ENCODE measurements around the gene PPP1R9B. TPM values are rescaled to one million over a fixed set of nuclear protein-coding genes. Genes with fewer than 3 reads are reported as not detected.

PPP1R9B gene
- total RNA-seq, 2 experiments from 2014 or later = 136 to 137 TPM

DNA sequence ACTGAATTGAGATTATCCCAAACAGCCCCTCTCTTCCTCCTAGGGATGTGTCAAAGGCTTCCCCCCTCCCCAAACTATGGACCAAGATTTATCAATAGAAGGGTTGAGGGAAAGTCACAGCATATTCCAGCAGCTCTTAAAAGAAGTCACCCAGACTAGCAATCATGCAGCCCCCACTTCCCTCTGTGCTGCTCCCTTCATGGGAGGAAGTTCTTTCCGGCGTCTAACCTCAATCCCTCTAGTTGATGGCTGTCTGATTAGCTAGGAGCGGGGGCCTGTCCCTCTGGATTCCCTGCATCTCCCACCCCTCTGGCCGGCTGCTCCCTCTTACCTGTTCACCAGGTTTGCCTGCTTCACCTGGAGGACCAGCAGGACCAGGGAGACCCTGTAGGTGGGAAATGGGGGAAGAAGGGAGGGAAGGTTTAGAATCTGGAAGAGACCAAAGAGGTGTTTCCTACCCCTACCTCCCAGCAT, 41.7 kb upstream of the PPP1R9B start:
- ChIA-PET POLR2A (no interaction called here), CTCF (no interaction called here)
- DNase-seq = no peak
- no peaks in the 10 kb centered on the region for H3K4me1 Mint-ChIP-seq
- H3K27ac Mint-ChIP-seq = no peak overlapping the region
- peaks cover 3% of the 10 kb centered on the region for H3K27me3 Mint-ChIP-seq
- H3K4me3 Mint-ChIP-seq = no peak overlapping the region
- no peaks in the 10 kb centered on the region for H3K36me3 Mint-ChIP-seq (ENCODE audit: low read depth)
- no peaks in the 10 kb centered on the region for H3K9me3 Mint-ChIP-seq

- Mint-ChIP-seq H3K27me3 (peaks cover 1% of the 10 kb centered on the region), H3K36me3 (ENCODE audit: low read depth) (no peaks in the 10 kb centered on the region), H3K9me3 (no peaks in the 10 kb centered on the region)
Observed at GRCh38 chr17:50191359-50192143, 41.1 kb upstream of the PPP1R9B start.

GRCh38 chr17:50190603-50191358, 40.3 kb upstream of the PPP1R9B start:
- Mint-ChIP-seq H3K4me1 (no peaks in the 10 kb centered on the region), H3K4me3 (no peak overlapping the region), H3K36me3 (ENCODE audit: low read depth) (no peaks in the 10 kb centered on the region), H3K27ac (no peak overlapping the region), H3K9me3 (no peaks in the 10 kb centered on the region), H3K27me3 (peaks cover 1% of the 10 kb centered on the region)
- POLR2A ChIA-PET = no interaction called here
- CTCF ChIA-PET = interaction anchor here (0.7 kb wide), 1 partner anchor 39 kb away, joined by 3 read pairs; no protein-coding TSS in a partner anchor
- DNase-seq = no peak

More at GRCh38 chr17:50191359-50192143, 41.1 kb upstream of the PPP1R9B start:
- Mint-ChIP-seq H3K27ac (no peak overlapping the region), H3K4me3 (no peak overlapping the region), H3K4me1 (no peaks in the 10 kb centered on the region)
- ChIA-PET CTCF (no interaction called here), POLR2A (no interaction called here)
- DNase-seq = no peak

GRCh38 chr17:50190293-50190602, 39.8 kb upstream of the PPP1R9B start:
- no peak overlapping the region for H3K4me3 Mint-ChIP-seq

GRCh38 chr17:50189550-50190292, 39.2 kb upstream of the PPP1R9B start:
- H3K4me3 Mint-ChIP-seq = no peak overlapping the region
- no peaks in the 10 kb centered on the region for H3K9me3 Mint-ChIP-seq
- no peak for DNase-seq
- peaks cover 1% of the 10 kb centered on the region for H3K27me3 Mint-ChIP-seq
- POLR2A ChIA-PET = no interaction called here
- CTCF ChIA-PET = no interaction called here
- no peaks in the 10 kb centered on the region for H3K36me3 Mint-ChIP-seq (ENCODE audit: low read depth)
- H3K4me1 Mint-ChIP-seq = no peaks in the 10 kb centered on the region
- no peak overlapping the region for H3K27ac Mint-ChIP-seq

More at GRCh38 chr17:50190293-50190602, 39.8 kb upstream of the PPP1R9B start:
- ChIA-PET POLR2A (no interaction called here), CTCF (interaction anchor here (0.7 kb wide), 1 partner anchor 38 kb away, joined by 3 read pairs; no protein-coding TSS in a partner anchor)
- Mint-ChIP-seq H3K27me3 (peaks cover 1% of the 10 kb centered on the region), H3K27ac (no peak overlapping the region), H3K9me3 (no peaks in the 10 kb centered on the region), H3K36me3 (ENCODE audit: low read depth) (no peaks in the 10 kb centered on the region), H3K4me1 (no peaks in the 10 kb centered on the region)
- no peak for DNase-seq

DNA sequence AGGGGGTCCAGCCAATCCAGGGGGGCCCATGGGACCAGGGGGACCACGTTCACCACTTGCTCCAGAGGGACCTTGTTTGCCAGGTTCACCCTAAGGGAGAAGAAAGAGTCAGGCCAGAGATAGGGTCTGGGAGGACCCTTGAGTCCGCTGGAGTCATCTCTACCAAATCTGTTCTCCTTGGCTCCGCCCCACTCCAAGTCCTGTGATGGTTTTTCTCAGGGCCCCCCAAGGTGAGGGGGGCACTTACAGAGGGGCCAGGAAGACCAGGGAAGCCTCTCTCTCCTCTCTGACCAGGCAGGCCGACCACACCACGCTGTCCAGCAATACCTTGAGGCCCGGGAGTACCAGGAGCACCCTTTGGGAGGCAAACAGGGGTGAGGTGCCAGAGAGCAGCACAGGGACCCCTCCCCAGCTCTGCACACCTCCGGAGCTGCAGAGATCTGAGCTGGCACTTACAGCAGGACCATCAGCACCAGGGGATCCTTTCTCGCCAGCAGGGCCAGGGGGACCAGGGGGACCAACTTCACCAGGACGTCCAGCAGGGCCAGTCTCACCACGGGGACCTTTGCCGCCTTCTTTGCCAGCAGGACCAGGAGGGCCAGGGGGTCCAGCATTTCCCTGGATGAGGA, 38.6 kb upstream of the PPP1R9B start:
- peaks cover 2% of the 10 kb centered on the region for H3K4me1 Mint-ChIP-seq
- no peaks in the 10 kb centered on the region for H3K9me3 Mint-ChIP-seq
- H3K27me3 Mint-ChIP-seq = peaks cover 1% of the 10 kb centered on the region
- H3K4me3 Mint-ChIP-seq = no peak overlapping the region
- H3K27ac Mint-ChIP-seq = no peak overlapping the region
- ChIA-PET CTCF (no interaction called here), POLR2A (no interaction called here)
- H3K36me3 Mint-ChIP-seq (ENCODE audit: low read depth) = no peaks in the 10 kb centered on the region
- no peak for DNase-seq

DNA sequence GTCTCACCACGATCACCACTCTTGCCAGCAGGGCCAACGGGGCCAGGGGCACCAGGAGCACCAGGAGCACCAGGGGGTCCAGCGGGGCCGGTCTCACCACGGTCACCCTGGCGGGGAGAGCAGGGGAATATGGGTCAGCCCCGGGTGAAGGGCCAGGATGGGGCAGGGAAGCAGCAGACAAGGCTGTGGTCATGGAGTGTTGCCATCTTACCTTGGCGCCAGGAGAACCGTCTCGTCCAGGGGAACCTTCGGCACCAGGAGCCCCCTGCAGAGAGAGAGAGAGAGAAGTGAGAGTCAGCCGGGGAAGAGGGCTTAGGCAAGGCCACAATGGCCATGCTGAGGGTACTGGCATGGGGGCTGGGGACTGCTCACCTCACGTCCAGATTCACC, 38.0 kb upstream of the PPP1R9B start:
- Mint-ChIP-seq H3K36me3 (ENCODE audit: low read depth) (no peaks in the 10 kb centered on the region), H3K27ac (no peak overlapping the region), H3K4me3 (no peak overlapping the region), H3K4me1 (peaks cover 7% of the 10 kb centered on the region), H3K9me3 (no peaks in the 10 kb centered on the region), H3K27me3 (peaks cover 1% of the 10 kb centered on the region)
- POLR2A ChIA-PET = no interaction called here
- no peak for DNase-seq
- CTCF ChIA-PET = no interaction called here

DNA sequence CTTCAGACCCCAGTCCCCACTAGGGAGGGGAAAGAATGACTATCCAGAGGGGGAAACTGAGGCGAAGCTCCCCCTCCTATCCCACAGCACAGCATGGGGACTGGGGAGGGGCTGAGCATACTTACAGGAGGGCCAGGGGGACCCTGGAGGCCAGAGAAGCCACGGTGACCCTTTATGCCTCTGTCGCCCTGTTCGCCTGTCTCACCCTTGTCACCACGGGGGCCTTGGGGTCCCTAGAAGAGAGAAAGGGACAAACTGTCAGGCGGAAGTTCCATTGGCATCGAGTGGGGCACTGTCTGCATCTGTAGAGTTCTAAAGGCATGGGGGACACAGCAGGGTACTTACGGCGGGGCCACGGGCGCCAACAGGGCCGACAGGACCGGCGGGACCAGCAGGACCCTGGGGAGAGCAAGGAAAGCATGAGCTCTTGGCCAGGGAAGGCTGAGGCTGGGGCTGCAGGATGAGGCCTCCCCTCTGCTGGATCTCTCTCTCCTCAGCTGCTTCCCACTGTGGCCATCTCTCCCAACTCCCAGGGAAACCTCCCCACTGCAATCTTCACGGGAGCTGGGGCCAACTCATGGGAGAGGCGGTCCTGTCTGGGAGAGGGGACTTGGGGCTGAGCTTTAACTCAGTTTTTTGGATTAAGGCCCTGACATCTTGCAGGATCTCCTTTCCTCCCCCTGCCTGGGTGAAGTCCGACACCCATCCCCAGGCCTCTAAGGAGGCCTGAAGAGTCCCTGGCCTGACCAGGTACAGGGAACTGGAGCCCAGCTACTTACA, 37.5 kb upstream of the PPP1R9B start:
- Mint-ChIP-seq H3K27me3 (peaks cover 1% of the 10 kb centered on the region), H3K4me3 (no peak overlapping the region), H3K27ac (no peak overlapping the region), H3K9me3 (no peaks in the 10 kb centered on the region), H3K4me1 (peaks cover 11% of the 10 kb centered on the region), H3K36me3 (ENCODE audit: low read depth) (no peaks in the 10 kb centered on the region)
- ChIA-PET CTCF (no interaction called here), POLR2A (no interaction called here)
- no peak for DNase-seq

DNA sequence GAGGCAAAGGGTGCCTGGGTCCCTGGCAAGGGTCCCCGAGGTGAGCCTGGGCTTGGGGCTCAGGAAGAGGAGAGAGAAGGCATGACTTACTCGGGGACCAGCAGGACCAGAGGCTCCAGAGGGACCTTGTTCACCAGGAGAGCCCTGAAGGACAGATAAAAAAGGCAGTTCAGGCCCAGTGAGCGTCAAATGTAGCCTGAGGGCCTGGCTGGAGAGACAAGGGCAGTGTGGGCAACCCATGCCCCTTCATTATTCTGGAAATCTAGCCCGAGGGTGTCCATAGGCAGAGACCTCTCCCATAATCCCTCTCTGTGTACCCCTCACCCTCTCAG, 36.9 kb upstream of the PPP1R9B start:
- no peak overlapping the region for H3K27ac Mint-ChIP-seq
- ChIA-PET POLR2A (no interaction called here), CTCF (no interaction called here)
- DNase-seq = no peak
- H3K27me3 Mint-ChIP-seq = peaks cover 1% of the 10 kb centered on the region
- H3K9me3 Mint-ChIP-seq = no peaks in the 10 kb centered on the region
- H3K36me3 Mint-ChIP-seq (ENCODE audit: low read depth) = no peaks in the 10 kb centered on the region
- H3K4me3 Mint-ChIP-seq = no peak overlapping the region
- H3K4me1 Mint-ChIP-seq = peaks cover 16% of the 10 kb centered on the region

- peaks cover 18% of the 10 kb centered on the region for H3K4me1 Mint-ChIP-seq
- ChIA-PET POLR2A (no interaction called here), CTCF (no interaction called here)
- H3K4me3 Mint-ChIP-seq = no peak overlapping the region
- DNase-seq = no peak
- peaks cover 4% of the 10 kb centered on the region for H3K27me3 Mint-ChIP-seq
- no peaks in the 10 kb centered on the region for H3K9me3 Mint-ChIP-seq
- no peak overlapping the region for H3K27ac Mint-ChIP-seq
- H3K36me3 Mint-ChIP-seq (ENCODE audit: low read depth) = no peaks in the 10 kb centered on the region
Observed at GRCh38 chr17:50186661-50187393, 36.4 kb upstream of the PPP1R9B start.

- POLR2A ChIA-PET = no interaction called here
- Mint-ChIP-seq H3K9me3 (no peaks in the 10 kb centered on the region), H3K4me1 (peaks cover 19% of the 10 kb centered on the region), H3K27me3 (peaks cover 8% of the 10 kb centered on the region), H3K27ac (no peak overlapping the region), H3K4me3 (no peak overlapping the region), H3K36me3 (ENCODE audit: low read depth) (no peaks in the 10 kb centered on the region)
- CTCF ChIA-PET = no interaction called here
- no peak for DNase-seq
Observed at GRCh38 chr17:50185631-50186471, 35.4 kb upstream of the PPP1R9B start.

Measured in activated CD4-positive, alpha-beta memory T cell treated with anti-CD3 and anti-CD28 coated beads, Interleukin-2, amount 10 ng/mL, durations not matched to agents 7 days and 5 days (primary cell).